Stimulated activated CD8-positive, alpha-beta memory T cell treated with anti-CD3 and anti-CD28 coated beads, Interleukin-15, amount 100 ng/mL, for 48 hours (primary cell): ENCODE data around the gene SLF2.
"Not testable (repeated sequence)": the region's sequence is repeated elsewhere in the genome, so short reads cannot be mapped to it uniquely, and the experiment has no call there.

Source experiments
- DNase-seq, 2 donors: peaks; one replicate each; pipeline ENCODE4 v3.0.0-alpha.2; 2020; ENCODE audit warnings: low read depth in 2 of 2

The SLF2 gene

GRCh38 chr10:100962351-100963080 lies 49.8 kb downstream of the SLF2 start:
- no peak for DNase-seq

- no peak for DNase-seq
Measured at GRCh38 chr10:100963826-100964225, 51.1 kb downstream of the SLF2 start.

- DNase-seq: no peak
Measured at GRCh38 chr10:100965820-100966219, 53.1 kb downstream of the SLF2 start.

GRCh38 chr10:100966887-100967286 lies 54.1 kb downstream of the SLF2 start:
- DNase-seq: no peak

GRCh38 chr10:100967332-100967731 lies 54.6 kb downstream of the SLF2 start:
- DNase-seq: no peak

- no peak for DNase-seq
Measured at GRCh38 chr10:100968062-100968736, 55.4 kb downstream of the SLF2 start.

- DNase-seq: no peak
Measured at GRCh38 chr10:100968863-100969186, 56.1 kb downstream of the SLF2 start.

- DNase-seq: peak in 1 of 2 donors; percentile 29
Measured at GRCh38 chr10:100969187-100970075, 56.7 kb downstream of the SLF2 start, which contains the start of gene SEMA4G. SEMA4G (plus strand) TSS chr10:100969504; CDS start chr10:100972913, 3,409 bp downstream.

- no peak for DNase-seq
Measured at GRCh38 chr10:100970076-100970913, 57.5 kb downstream of the SLF2 start.

GRCh38 chr10:100970914-100971811 lies 58.4 kb downstream of the SLF2 start:
- DNase-seq: no peak

GRCh38 chr10:100972115-100972903 lies 59.5 kb downstream of the SLF2 start:
- no peak for DNase-seq

GRCh38 chr10:100972904-100973535 lies 60.3 kb downstream of the SLF2 start:
- DNase-seq: no peak

- DNase-seq: not testable (repeated sequence)
Measured at GRCh38 chr10:100975397-100975796, 62.6 kb downstream of the SLF2 start.

- no peak for DNase-seq
Measured at GRCh38 chr10:100976906-100977305, 64.1 kb downstream of the SLF2 start.

GRCh38 chr10:100977436-100977835 lies 64.7 kb downstream of the SLF2 start:
- no peak for DNase-seq

GRCh38 chr10:100978121-100978900 lies 65.5 kb downstream of the SLF2 start:
- no peak for DNase-seq

- no peak for DNase-seq
Measured at GRCh38 chr10:100978901-100979195, 66.1 kb downstream of the SLF2 start.

- DNase-seq: no peak
Measured at GRCh38 chr10:100979791-100980272, 67.1 kb downstream of the SLF2 start.
